ENCODE data around the gene CCL11.

GRCh38 chr17:34236281-34236892 lies 49.2 kb upstream of the CCL11 start:
- TF ChIP-seq CTCF (IDR thresholded peaks at IDR 0.05) (no peak), POLR2A (IDR thresholded peaks at IDR 0.05) (no peak)
